Mucosa of gallbladder (tissue), 1 donor: ENCODE results near the gene RERE. TPM values are rescaled to one million over a fixed set of nuclear protein-coding genes. Genes with fewer than 3 reads are reported as not detected.
A peak's percentile ranks its signal among the peaks of the same experiment; 100 is the strongest.

ENCODE experiments used
- DNase-seq: peaks from one replicate; pipeline ENCODE4 v3.0.0-alpha.2; 2020; ENCODE audit warnings: low spot score
- total RNA-seq: library from RNA; stranded (reverse); gene quantifications from one replicate; pipeline ENCODE4 v1.2.1, GENCODE V29; 2021
- donor health status: DM: no; HTN: no; CAD: no.

RERE gene
- total RNA-seq, 1 donor from 2014 or later = 134 TPM

- no peak for DNase-seq
These were observed 340.1 kb downstream of the RERE start for GRCh38 chr1:8477166-8477982.

- DNase-seq = no peak
These were observed 341.4 kb downstream of the RERE start for GRCh38 chr1:8476006-8476405.

GRCh38 chr1:8474369-8474768 lies 343.1 kb downstream of the RERE start:
- DNase-seq = no peak

- DNase-seq = no peak
These were observed 343.5 kb downstream of the RERE start for GRCh38 chr1:8473891-8474300.

GRCh38 chr1:8473121-8473875 lies 344.1 kb downstream of the RERE start:
- DNase-seq = no peak

GRCh38 chr1:8472668-8473067 lies 344.8 kb downstream of the RERE start:
- DNase-seq = no peak

- DNase-seq = no peak
These were observed 346.0 kb downstream of the RERE start for GRCh38 chr1:8471451-8471850.

GRCh38 chr1:8468751-8469150 lies 348.7 kb downstream of the RERE start:
- no peak for DNase-seq

GRCh38 chr1:8467308-8467707 lies 350.1 kb downstream of the RERE start:
- no peak for DNase-seq

GRCh38 chr1:8465692-8466091 lies 351.7 kb downstream of the RERE start:
- no peak for DNase-seq

- DNase-seq = no peak
These were observed 352.4 kb downstream of the RERE start for GRCh38 chr1:8465013-8465412.

- no peak for DNase-seq
These were observed 353.1 kb downstream of the RERE start for GRCh38 chr1:8464377-8464776.

- peak; percentile 47 for DNase-seq
These were observed 354.1 kb downstream of the RERE start for GRCh38 chr1:8463144-8463927.

GRCh38 chr1:8462371-8462892 lies 355.0 kb downstream of the RERE start:
- DNase-seq = no peak

GRCh38 chr1:8461351-8462110 lies 355.9 kb downstream of the RERE start:
- DNase-seq = no peak

- DNase-seq = no peak
These were observed 356.7 kb downstream of the RERE start for GRCh38 chr1:8460784-8461183.

GRCh38 chr1:8460132-8460544 lies 357.3 kb downstream of the RERE start:
- no peak for DNase-seq

GRCh38 chr1:8458607-8459006 lies 358.8 kb downstream of the RERE start:
- DNase-seq = no peak

GRCh38 chr1:8457760-8458381 lies 359.6 kb downstream of the RERE start:
- no peak for DNase-seq

- DNase-seq = no peak
These were observed 360.4 kb downstream of the RERE start for GRCh38 chr1:8456991-8457390.
